ENCODE results near the gene TSTD1. TPM values are rescaled to one million over a fixed set of nuclear protein-coding genes. Genes with fewer than 3 reads are reported as not detected.

The TSTD1 gene
- total RNA-seq, 4 donors from 2014 or later, result 33.0 to 152 (median 78.8) TPM

GRCh38 chr1:161071886-161072371, 33.2 kb upstream of the TSTD1 start:
- H3K4me3 ChIP-seq, result no peak overlapping the region
- H3K27ac ChIP-seq, result no peak overlapping the region
- no peaks in the 10 kb centered on the region for H3K27me3 ChIP-seq
- H3K9me3 ChIP-seq, result no peaks in the 10 kb centered on the region
- DNase-seq, result peak; percentile 65 to 85 (median 73)
- H3K4me1 ChIP-seq, result peaks cover 0 to 12% (median 2%) of the 10 kb centered on the region in 4 donors
- no peak for TF ChIP-seq POLR2A (IDR thresholded peaks at IDR 0.05)
- TF ChIP-seq CTCF (IDR thresholded peaks at IDR 0.05), result peak; percentile 58 to 71 (median 60)
- no peaks in the 10 kb centered on the region for H3K36me3 ChIP-seq

DNA sequence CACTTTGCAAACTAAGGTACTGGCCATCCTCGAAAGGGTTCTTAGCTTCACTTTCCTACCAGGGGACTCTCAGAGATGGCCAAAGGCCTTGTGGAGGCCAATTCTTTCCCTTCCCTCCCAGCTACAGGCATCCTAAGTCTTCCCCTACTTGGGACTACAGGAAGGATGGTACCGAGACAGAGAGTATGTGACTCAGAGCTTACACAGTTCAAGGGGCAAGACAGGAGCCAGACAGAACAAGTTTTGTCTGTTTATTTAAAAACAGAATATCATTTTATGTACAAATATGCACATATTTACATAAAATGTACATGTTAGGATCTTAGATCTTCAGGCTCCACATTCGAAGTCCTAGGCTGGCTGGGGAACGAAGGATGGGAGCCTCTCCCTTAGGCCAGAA, 32.0 kb upstream of the TSTD1 start:
- peak overlapping the region in 1 of 4 donors; percentile 96 for H3K27ac ChIP-seq
- H3K36me3 ChIP-seq, result no peaks in the 10 kb centered on the region
- no peaks in the 10 kb centered on the region for H3K9me3 ChIP-seq
- no peaks in the 10 kb centered on the region for H3K27me3 ChIP-seq
- H3K4me1 ChIP-seq, result peaks cover 0 to 19% (median 2%) of the 10 kb centered on the region in 4 donors
- no peak overlapping the region for H3K4me3 ChIP-seq
- DNase-seq, result no peak
- no peak for TF ChIP-seq CTCF (IDR thresholded peaks at IDR 0.05)
- no peak for TF ChIP-seq POLR2A (IDR thresholded peaks at IDR 0.05)

GRCh38 chr1:161069731-161070270, 31.0 kb upstream of the TSTD1 start, which contains the start of gene ARHGAP30:
Gene ARHGAP30, minus strand, starts transcription at chr1:161069891. Its CDS starts 267 bp downstream, at chr1:161069624.
- peak within 1 kb of the TSS; percentile 80 to 96 (median 88) for H3K27ac ChIP-seq
- no peaks in the 10 kb centered on the region for H3K27me3 ChIP-seq
- TF ChIP-seq CTCF (IDR thresholded peaks at IDR 0.05) (no peak), POLR2A (IDR thresholded peaks at IDR 0.05) (no peak)

DNA sequence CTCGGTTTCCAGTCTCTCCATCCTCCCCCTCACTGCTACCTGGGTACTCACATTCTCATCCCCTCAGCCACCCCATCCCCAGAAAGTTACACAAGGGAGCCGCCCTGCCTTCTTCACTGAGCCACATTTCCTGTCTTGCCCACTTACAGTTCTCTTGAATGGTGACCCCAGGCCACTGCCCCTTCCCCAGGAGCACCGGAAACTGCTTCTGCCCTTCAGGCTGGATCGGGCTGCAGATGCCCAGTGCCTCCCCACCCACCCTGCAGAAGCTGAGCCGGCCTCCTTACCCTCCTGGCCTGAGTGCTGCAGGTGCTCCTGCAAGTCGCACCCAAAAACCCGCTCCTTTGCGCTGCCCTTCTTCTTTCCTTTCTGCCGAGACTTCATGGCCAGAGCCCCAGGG, 30.5 kb upstream of the TSTD1 start:
- Histone ChIP-seq H3K36me3 (no peaks in the 10 kb centered on the region), H3K27ac (peak overlapping the region; percentile 80 to 96 (median 88)), H3K4me1 (peaks cover 0 to 19% (median 2%) of the 10 kb centered on the region in 4 donors), H3K9me3 (no peaks in the 10 kb centered on the region), H3K27me3 (no peaks in the 10 kb centered on the region), H3K4me3 (peak overlapping the region; percentile 48 to 70 (median 58))
- TF ChIP-seq POLR2A (IDR thresholded peaks at IDR 0.05) (no peak), CTCF (IDR thresholded peaks at IDR 0.05) (no peak)
- peak in 1 of 3 donors; percentile 33 for DNase-seq

More at GRCh38 chr1:161069731-161070270, 31.0 kb upstream of the TSTD1 start, which contains the start of gene ARHGAP30:
- no peaks in the 10 kb centered on the region for H3K9me3 ChIP-seq
- no peaks in the 10 kb centered on the region for H3K36me3 ChIP-seq
- peak in 2 of 3 donors; percentile 95 for DNase-seq
- peak within 1 kb of the TSS; percentile 48 to 70 (median 58) for H3K4me3 ChIP-seq
- peaks cover 0 to 19% (median 2%) of the 10 kb centered on the region in 4 donors for H3K4me1 ChIP-seq

DNA sequence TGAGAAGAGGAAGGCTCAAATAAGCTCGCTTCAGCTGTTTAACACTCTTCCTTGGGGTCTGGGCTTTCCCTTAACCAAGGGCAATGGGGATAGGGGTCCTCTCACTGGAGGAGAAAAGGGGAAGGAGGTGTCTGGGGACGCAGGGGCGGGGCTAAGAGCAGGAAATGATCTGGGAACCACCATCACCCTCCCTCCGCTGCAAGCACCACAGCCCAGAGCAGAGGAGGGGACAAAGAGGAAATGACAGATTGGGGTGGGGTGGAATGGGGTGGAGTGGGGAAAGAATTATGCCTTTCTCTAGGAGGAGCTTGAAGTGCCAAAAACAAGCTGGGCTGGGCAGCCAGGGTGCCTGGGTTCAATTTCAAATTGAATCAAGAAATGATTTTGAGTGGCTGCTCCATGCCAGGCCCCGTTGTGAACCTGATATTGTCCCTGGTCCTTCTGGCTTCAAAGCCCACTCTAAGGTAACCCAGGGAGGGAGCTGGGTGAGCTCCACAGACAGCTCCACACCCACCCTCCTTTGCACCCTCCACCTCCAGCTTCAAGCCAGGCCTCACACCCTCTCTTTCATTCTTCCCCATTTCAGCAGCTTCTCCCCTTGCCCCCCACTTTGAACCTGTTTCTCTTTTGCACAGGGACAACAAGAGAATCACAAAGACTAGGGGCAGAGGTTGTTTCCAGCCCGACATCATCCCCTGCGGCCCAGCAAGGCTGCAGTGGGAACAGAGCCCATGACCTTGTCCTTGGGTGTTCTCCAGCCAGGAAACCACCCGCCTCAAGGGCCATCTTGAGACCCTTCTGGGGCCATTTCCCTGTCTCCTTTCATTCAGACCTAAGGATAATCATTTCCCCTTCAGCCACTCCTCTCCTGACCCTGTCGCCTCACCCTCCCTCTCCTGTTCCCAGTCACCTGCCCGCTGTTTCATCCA, 29.8 kb upstream of the TSTD1 start:
- Histone ChIP-seq H3K9me3 (no peaks in the 10 kb centered on the region), H3K27me3 (no peaks in the 10 kb centered on the region), H3K36me3 (no peaks in the 10 kb centered on the region), H3K4me3 (peak overlapping the region; percentile 48 to 70 (median 58)), H3K27ac (peak overlapping the region; percentile 80 to 96 (median 88)), H3K4me1 (peaks cover 0 to 19% (median 2%) of the 10 kb centered on the region in 4 donors)
- TF ChIP-seq CTCF (IDR thresholded peaks at IDR 0.05) (no peak), POLR2A (IDR thresholded peaks at IDR 0.05) (no peak)
- peak in 2 of 3 donors; percentile 94 for DNase-seq

Measured in Peyer's patch (tissue), 4 donors.